ENCODE data around the gene DGCR2.

The DGCR2 gene

DNA sequence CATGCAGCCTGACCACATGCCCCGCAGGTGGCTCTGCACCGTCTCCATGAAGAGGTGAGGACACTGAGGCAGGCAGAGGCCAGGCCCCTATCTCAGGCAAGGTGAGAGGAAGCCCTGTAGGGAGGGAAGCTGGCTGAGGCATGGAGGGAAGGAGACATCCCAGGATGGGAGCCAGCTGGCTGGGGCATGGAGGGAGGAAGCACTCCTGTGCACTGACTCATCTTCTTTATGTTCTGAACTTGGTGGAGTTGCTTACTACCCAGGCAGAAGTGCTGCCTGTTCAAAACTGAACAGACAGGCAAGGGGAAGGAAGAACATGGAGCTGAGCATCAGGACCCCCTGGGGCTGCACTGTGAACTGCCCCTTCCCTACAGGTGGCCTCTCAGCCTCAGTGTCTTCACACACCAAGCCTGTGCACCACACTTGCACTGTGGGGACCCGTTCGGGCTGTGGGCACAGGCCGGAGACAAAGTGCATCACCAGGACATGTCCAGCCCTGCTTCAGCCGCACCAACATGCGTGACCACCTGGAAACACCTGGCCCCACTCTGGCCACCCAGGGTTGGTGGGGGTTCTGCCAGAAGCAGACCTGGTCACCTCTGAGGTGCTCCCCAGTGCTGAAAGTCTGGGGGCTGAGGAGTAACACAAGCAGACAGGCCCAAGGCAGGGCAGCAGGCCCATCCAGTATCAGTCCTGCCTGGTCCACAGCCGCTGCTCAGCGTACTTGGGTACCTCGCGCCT lies 55.5 kb downstream of the DGCR2 start:
- Histone ChIP-seq H3K9ac (ENCODE audit: low read length) (no peak overlapping the region), H3K79me2 (ENCODE audit: insufficient read depth, low read length) (no peaks in the 10 kb centered on the region), H3K9me3 (ENCODE audit: insufficient read depth, low read length) (no peaks in the 10 kb centered on the region), H3K27me3 (ENCODE audit: low read length) (no peaks in the 10 kb centered on the region), H3F3A (ENCODE audit: insufficient read depth) (no peaks in the 10 kb centered on the region), H3K9me2 (replicated peaks; ENCODE audit: insufficient read depth, low read length) (no peaks in the 10 kb centered on the region), H3K36me3 (ENCODE audit: low read length) (no peaks in the 10 kb centered on the region), H3K4me3 (ENCODE audit: insufficient read depth, low read length, poor library complexity, severe bottlenecking) (no peak overlapping the region), H4K20me1 (ENCODE audit: low read depth, low read length) (no peaks in the 10 kb centered on the region), H2AFZ (ENCODE audit: low read depth, low read length, severe bottlenecking) (no peak overlapping the region), H3K4me2 (ENCODE audit: low read depth, low read length, poor library complexity, severe bottlenecking) (no peak overlapping the region), H3K27ac (ENCODE audit: low read depth, low read length) (no peak overlapping the region)
- TF ChIP-seq, protein P1, sequence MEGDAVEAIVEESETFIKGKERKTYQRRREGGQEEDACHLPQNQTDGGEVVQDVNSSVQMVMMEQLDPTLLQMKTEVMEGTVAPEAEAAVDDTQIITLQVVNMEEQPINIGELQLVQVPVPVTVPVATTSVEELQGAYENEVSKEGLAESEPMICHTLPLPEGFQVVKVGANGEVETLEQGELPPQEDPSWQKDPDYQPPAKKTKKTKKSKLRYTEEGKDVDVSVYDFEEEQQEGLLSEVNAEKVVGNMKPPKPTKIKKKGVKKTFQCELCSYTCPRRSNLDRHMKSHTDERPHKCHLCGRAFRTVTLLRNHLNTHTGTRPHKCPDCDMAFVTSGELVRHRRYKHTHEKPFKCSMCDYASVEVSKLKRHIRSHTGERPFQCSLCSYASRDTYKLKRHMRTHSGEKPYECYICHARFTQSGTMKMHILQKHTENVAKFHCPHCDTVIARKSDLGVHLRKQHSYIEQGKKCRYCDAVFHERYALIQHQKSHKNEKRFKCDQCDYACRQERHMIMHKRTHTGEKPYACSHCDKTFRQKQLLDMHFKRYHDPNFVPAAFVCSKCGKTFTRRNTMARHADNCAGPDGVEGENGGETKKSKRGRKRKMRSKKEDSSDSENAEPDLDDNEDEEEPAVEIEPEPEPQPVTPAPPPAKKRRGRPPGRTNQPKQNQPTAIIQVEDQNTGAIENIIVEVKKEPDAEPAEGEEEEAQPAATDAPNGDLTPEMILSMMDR (IDR thresholded peaks at IDR 0.05; ENCODE audit: insufficient read depth, low read length, poor library complexity, severe bottlenecking): no peak
- TF ChIP-seq EZH2phosphoT487 (conservative IDR thresholded peaks at IDR 0.05; ENCODE audit: low read length): no peak

DNA sequence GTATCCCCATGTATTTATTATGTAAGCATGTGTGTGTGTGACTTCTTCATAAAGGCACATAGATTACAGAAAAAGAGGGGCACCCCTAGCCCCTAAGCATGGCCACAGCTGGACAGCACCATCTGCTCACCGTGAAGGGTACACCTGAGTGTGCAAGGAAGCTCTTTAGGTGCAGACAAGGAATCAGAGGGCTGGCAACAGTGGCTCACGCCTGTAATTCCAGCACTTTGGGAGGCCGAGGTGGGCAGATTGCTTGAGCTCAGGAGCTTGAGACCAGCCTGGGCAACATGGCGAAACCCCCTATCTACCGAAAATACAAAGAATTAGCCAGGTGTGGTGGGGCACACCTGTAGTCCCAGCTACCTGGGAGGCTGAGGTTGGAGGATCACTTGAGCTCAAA lies 56.3 kb downstream of the DGCR2 start:
- no peak overlapping the region for H3K4me2 ChIP-seq (ENCODE audit: low read depth, low read length, poor library complexity, severe bottlenecking)
- H3F3A ChIP-seq (ENCODE audit: insufficient read depth): no peaks in the 10 kb centered on the region
- no peak overlapping the region for H3K9ac ChIP-seq (ENCODE audit: low read length)
- no peak overlapping the region for H3K4me3 ChIP-seq (ENCODE audit: insufficient read depth, low read length, poor library complexity, severe bottlenecking)
- H3K9me3 ChIP-seq (ENCODE audit: insufficient read depth, low read length): no peaks in the 10 kb centered on the region
- H4K20me1 ChIP-seq (ENCODE audit: low read depth, low read length): no peaks in the 10 kb centered on the region
- TF ChIP-seq, protein P1 (IDR thresholded peaks at IDR 0.05; ENCODE audit: insufficient read depth, low read length, poor library complexity, severe bottlenecking): no peak
- TF ChIP-seq EZH2phosphoT487 (conservative IDR thresholded peaks at IDR 0.05; ENCODE audit: low read length): no peak
- H3K79me2 ChIP-seq (ENCODE audit: insufficient read depth, low read length): no peaks in the 10 kb centered on the region
- H3K27me3 ChIP-seq (ENCODE audit: low read length): no peaks in the 10 kb centered on the region
- H3K27ac ChIP-seq (ENCODE audit: low read depth, low read length): no peak overlapping the region
- H3K36me3 ChIP-seq (ENCODE audit: low read length): no peaks in the 10 kb centered on the region
- no peak overlapping the region for H2AFZ ChIP-seq (ENCODE audit: low read depth, low read length, severe bottlenecking)
- no peaks in the 10 kb centered on the region for H3K9me2 ChIP-seq (replicated peaks; ENCODE audit: insufficient read depth, low read length)

DNA sequence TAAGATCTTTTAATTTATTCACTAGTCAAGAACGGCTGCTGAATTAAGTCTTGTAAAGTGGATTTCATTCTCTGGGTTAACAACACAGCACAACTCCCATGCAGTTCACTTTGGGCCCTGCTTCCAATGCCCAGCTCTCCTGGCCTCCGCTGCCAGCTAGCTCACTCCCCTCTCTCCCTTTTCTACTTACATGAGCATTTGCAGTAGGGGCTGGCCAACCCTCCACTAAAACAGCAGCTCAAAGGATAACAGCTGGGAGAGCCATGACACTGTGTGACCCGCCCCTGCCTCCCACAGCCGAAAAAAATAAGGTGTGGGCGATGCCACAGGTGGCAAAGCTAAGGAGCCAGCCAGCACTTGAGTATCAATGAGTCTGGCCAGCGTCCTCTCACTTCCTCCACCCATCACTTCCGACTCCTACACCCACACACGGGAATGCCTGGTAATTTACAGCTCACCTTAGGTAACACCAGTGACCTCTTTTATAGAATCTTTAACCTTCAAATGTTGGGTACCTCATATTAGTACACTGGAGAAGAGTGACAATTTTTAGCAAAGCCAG lies 56.8 kb downstream of the DGCR2 start:
- no peaks in the 10 kb centered on the region for H3K79me2 ChIP-seq (ENCODE audit: insufficient read depth, low read length)
- H3K9me3 ChIP-seq (ENCODE audit: insufficient read depth, low read length): no peaks in the 10 kb centered on the region
- no peak overlapping the region for H3K9ac ChIP-seq (ENCODE audit: low read length)
- no peaks in the 10 kb centered on the region for H3K9me2 ChIP-seq (replicated peaks; ENCODE audit: insufficient read depth, low read length)
- no peaks in the 10 kb centered on the region for H3K36me3 ChIP-seq (ENCODE audit: low read length)
- H2AFZ ChIP-seq (ENCODE audit: low read depth, low read length, severe bottlenecking): no peak overlapping the region
- no peaks in the 10 kb centered on the region for H4K20me1 ChIP-seq (ENCODE audit: low read depth, low read length)
- H3K4me2 ChIP-seq (ENCODE audit: low read depth, low read length, poor library complexity, severe bottlenecking): no peak overlapping the region
- TF ChIP-seq, protein P1 (IDR thresholded peaks at IDR 0.05; ENCODE audit: insufficient read depth, low read length, poor library complexity, severe bottlenecking): no peak
- TF ChIP-seq EZH2phosphoT487 (conservative IDR thresholded peaks at IDR 0.05; ENCODE audit: low read length): no peak
- no peaks in the 10 kb centered on the region for H3K27me3 ChIP-seq (ENCODE audit: low read length)
- no peak overlapping the region for H3K27ac ChIP-seq (ENCODE audit: low read depth, low read length)
- no peaks in the 10 kb centered on the region for H3F3A ChIP-seq (ENCODE audit: insufficient read depth)
- H3K4me3 ChIP-seq (ENCODE audit: insufficient read depth, low read length, poor library complexity, severe bottlenecking): no peak overlapping the region
